A549 (cell line): ENCODE results near the gene MOK. TPM values are rescaled to one million over a fixed set of nuclear protein-coding genes. Genes with fewer than 3 reads are reported as not detected.

Source experiments
- ATAC-seq, 2 experiments: fragments of 200-7000 bp in 1 of 2; fragments of >200 bp in 1 of 2; cut with Nextera tagmentation in 1 of 2; cut with Tn5 transposase in 1 of 2; 3 replicates each; pipeline versions ENCODE4 v1.8.0 to v1.9.1; 2018 to 2020; ENCODE audit warnings: mild to moderate bottlenecking in 1 of 2, moderate library complexity in 1 of 2
- CTCF ChIA-PET: fragments of 300-600 bp; sonication (Branson Sonifier 250); formaldehyde crosslinking; extraction: SDS; loops from one replicate; lab custom pipeline; 2021; ENCODE audit warnings: antibody characterized with exemption, inconsistent platforms; lab: Yijun Ruan, JAX
- POLR2A ChIA-PET: fragments of 350-600 bp; formaldehyde crosslinking; extraction: SDS; loops from one replicate; lab custom pipeline; 2021; ENCODE audit warnings: antibody characterized with exemption, inconsistent platforms; lab: Yijun Ruan, JAX
- DNase-seq, 2 experiments: peaks; one replicate each; pipeline versions ENCODE4 v3.0.0 to v3.0.0-alpha.2; 2011 to 2016; ENCODE audit warnings: low read depth in 1 of 2, low spot score in 1 of 2
- FAIRE-seq: peaks from 2 replicates; lab custom pipeline; 2011; peaks lifted over from hg19 to GRCh38; lab: Jason Lieb, UNC
- H3K27ac ChIP-seq, 2 experiments: fragments of >200 bp; sonication (Bioruptor Twin); formaldehyde crosslinking; 3 replicates each; pipeline ENCODE4 v1.5.1; 2016 to 2017
- H3K4me1 ChIP-seq: fragments of >200 bp; sonication (Bioruptor Twin); formaldehyde crosslinking; 3 replicates; pipeline ENCODE4 v1.6.1; 2016
- H3K4me2 ChIP-seq: fragments of >200 bp; sonication (Bioruptor Twin); formaldehyde crosslinking; 3 replicates; pipeline ENCODE4 v1.6.1; 2016
- H3K4me3 ChIP-seq: fragments of >200 bp; sonication (Bioruptor Twin); formaldehyde crosslinking; 3 replicates; pipeline ENCODE4 v1.5.1; 2016
- H3K9me3 ChIP-seq: fragments of >200 bp; sonication (Bioruptor Twin); formaldehyde crosslinking; 3 replicates; pipeline ENCODE4 v1.6.1; 2016
- CBX2 ChIP-seq: fragments of 200-600 bp; sonication (generic); IDR thresholded peaks from 2 replicates; pipeline ENCODE4 v1.6.1; 2016; ENCODE audit warnings: low read depth, mild to moderate bottlenecking, borderline replicate concordance
- CBX8 ChIP-seq: fragments of 200-600 bp; sonication (generic); IDR thresholded peaks from 2 replicates; pipeline ENCODE4 v1.6.1; 2016
- CEBPB ChIP-seq, 2 experiments: fragments of >200 bp in 1 of 2; sonication (Bioruptor Twin) in 1 of 2; formaldehyde crosslinking in 1 of 2; IDR thresholded peaks; 2 replicates each; pipeline ENCODE4 v1.6.1; 2012 to 2016
- CHD4 ChIP-seq: fragments of 200-600 bp; sonication (generic); IDR thresholded peaks from 2 replicates; pipeline ENCODE4 v1.6.1; 2016; ENCODE audit warnings: antibody characterized with exemption, mild to moderate bottlenecking, borderline replicate concordance
- EP300 ChIP-seq, 2 experiments: fragments of >200 bp; sonication (Bioruptor Twin); formaldehyde crosslinking; IDR thresholded peaks; 2 replicates in 1 of 2; 3 replicates in 1 of 2; pipeline ENCODE4 v1.6.1; 2016 to 2017
- FOSB ChIP-seq: fragments of 250-450 bp; sonication (Bioruptor Pico); IDR thresholded peaks from 2 replicates; pipeline ENCODE4 v1.5.0; 2020; ENCODE audit warnings: mild to moderate bottlenecking, moderate library complexity
- FOSL2 ChIP-seq, 2 experiments: fragments of 450-650 bp in 1 of 2; fragments of >200 bp in 1 of 2; sonication (Bioruptor Twin) in 1 of 2; formaldehyde crosslinking; IDR thresholded peaks; 2 replicates each; pipeline versions ENCODE4 v1.5.0 to v1.6.1; 2016 to 2020; ENCODE audit warnings: mild to moderate bottlenecking in 1 of 2, moderate library complexity in 1 of 2
- HDAC2 ChIP-seq: fragments of 200-600 bp; sonication (generic); IDR thresholded peaks from 2 replicates; pipeline ENCODE4 v1.6.1; 2016
- HOXB13 ChIP-seq: fragments of 250-450 bp; sonication (Bioruptor Pico); IDR thresholded peaks from 2 replicates; pipeline ENCODE4 v1.5.0; 2020; ENCODE audit warnings: low read depth, mild to moderate bottlenecking, moderate library complexity
- KDM1A ChIP-seq: fragments of 200-600 bp; sonication (generic); IDR thresholded peaks from 2 replicates; pipeline ENCODE4 v1.6.1; 2016; ENCODE audit warnings: low read depth, mild to moderate bottlenecking
- MAZ ChIP-seq: fragments of 150-350 bp; IDR thresholded peaks from 2 replicates; pipeline ENCODE4 v1.6.1; 2014; ENCODE audit warnings: antibody characterized with exemption, low read depth, low read length, borderline replicate concordance
- NFE2L2 ChIP-seq: fragments of 150-350 bp; conservative IDR thresholded peaks from 2 replicates; pipeline ENCODE4 v1.6.1; 2014; ENCODE audit warnings: low read length
- NR3C1 ChIP-seq: fragments of >200 bp; sonication (Bioruptor Twin); formaldehyde crosslinking; IDR thresholded peaks from 3 replicates; pipeline ENCODE4 v1.6.1; 2017
- PHF8 ChIP-seq: fragments of 200-600 bp; sonication (generic); IDR thresholded peaks from 2 replicates; pipeline ENCODE4 v1.6.1; 2016; ENCODE audit warnings: low read depth, mild to moderate bottlenecking, antibody characterized with exemption, moderate library complexity, borderline replicate concordance
- POLR2A ChIP-seq: IDR thresholded peaks from 2 replicates; pipeline ENCODE4 v1.6.1; 2012; ENCODE audit warnings: mild to moderate bottlenecking, low read length
- RAD21 ChIP-seq, 2 experiments: fragments of >200 bp in 1 of 2; sonication (Bioruptor Twin) in 1 of 2; formaldehyde crosslinking in 1 of 2; IDR thresholded peaks in 1 of 2; conservative IDR thresholded peaks in 1 of 2; 2 replicates in 1 of 2; 3 replicates in 1 of 2; pipeline ENCODE4 v1.6.1; 2012 to 2018; ENCODE audit warnings: inconsistent platforms in 1 of 2
- RARB ChIP-seq: fragments of 250-450 bp; sonication (Bioruptor Pico); IDR thresholded peaks from 2 replicates; pipeline ENCODE4 v1.8.0; 2021; ENCODE audit warnings: mild to moderate bottlenecking, moderate library complexity
- TP53 ChIP-seq: fragments of 250-450 bp; sonication (Bioruptor Pico); IDR thresholded peaks from 2 replicates; pipeline ENCODE4 v1.5.0; 2021; ENCODE audit warnings: mild to moderate bottlenecking, moderate library complexity
- ZC3H11A ChIP-seq: fragments of 450-650 bp; IDR thresholded peaks from 2 replicates; pipeline ENCODE4 v1.6.1; 2014; ENCODE audit warnings: antibody characterized with exemption, mild to moderate bottlenecking
- ZSCAN20 ChIP-seq: fragments of 250-450 bp; sonication (Bioruptor Pico); IDR thresholded peaks from 2 replicates; pipeline ENCODE4 v1.8.0; 2022; ENCODE audit warnings: mild to moderate bottlenecking, moderate library complexity
- WGBS: methylation state at CpG from one replicate; pipeline ENCODE4 v1.1.6; 2017; ENCODE audit errors: missing lambda C conversion rate; 5-methylcytosine and 5-hydroxymethylcytosine counted together
- polyA plus RNA-seq, 4 experiments: library from polyadenylated mRNA; depleted of rRNA in 3 of 4; stranded (reverse); fragments of >200 nt; fragmentation: RNase III in 1 of 4; extraction: RNeasy Plus Mini Kit Qiagen cat#74134 plus additional on column Dnase treatment in 1 of 4; gene quantifications; 2 replicates in 3 of 4; 3 replicates in 1 of 4; pipeline ENCODE4 v1.2.3, GENCODE V29; 2011 to 2017
- TF ChIP-seq, protein P1 (sequence below): fragments of 150-350 bp; IDR thresholded peaks from 2 replicates; pipeline ENCODE4 v1.6.1; 2014; ENCODE audit warnings: low read depth, mild to moderate bottlenecking, low read length
- TF ChIP-seq, protein P2 (sequence below): fragments of 200-600 bp; sonication (generic); IDR thresholded peaks from 2 replicates; pipeline ENCODE4 v1.6.1; 2016; ENCODE audit warnings: antibody characterized with exemption, mild to moderate bottlenecking, moderate library complexity
- TF ChIP-seq, protein P3 (sequence below): fragments of >200 bp; sonication (Bioruptor Twin); formaldehyde crosslinking; IDR thresholded peaks from 2 replicates; pipeline ENCODE4 v1.6.1; 2016
- TF ChIP-seq, protein P4 (sequence below): IDR thresholded peaks from 2 replicates; pipeline ENCODE4 v1.6.1; 2012

Gene MOK
- polyA plus RNA-seq, 2 of the 4 experiments (the other 2 are of a cell fraction) = 12.6 to 18.5 TPM

DNA sequence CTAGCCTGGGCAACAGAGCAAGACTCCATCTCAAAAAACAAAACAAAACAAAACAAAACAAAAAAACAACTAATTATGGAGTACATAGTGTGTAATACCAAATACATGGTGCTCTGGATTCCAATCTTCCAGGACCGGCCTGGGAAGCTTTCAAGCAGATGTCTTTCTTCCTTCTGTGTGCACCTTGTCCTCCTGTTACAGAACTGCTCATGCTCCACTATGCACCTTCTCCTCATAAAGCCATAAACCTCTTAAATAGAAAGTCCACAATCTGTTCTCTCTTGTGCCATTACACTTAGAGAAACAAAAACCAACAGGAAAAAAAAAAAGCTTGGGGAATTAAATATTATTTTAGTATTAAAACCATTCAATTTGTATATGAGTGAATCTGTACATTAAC, 12.5 kb downstream of the MOK start:
- Histone ChIP-seq H3K4me1 (peaks cover 25% of the 10 kb centered on the region), H3K27ac (peak overlapping the region in 1 of 2 experiments; percentile 34; a peak in 1 of 6 replicates), H3K4me2 (no peak overlapping the region), H3K4me3 (no peak overlapping the region), H3K9me3 (no peaks in the 10 kb centered on the region)
- CTCF ChIA-PET = interaction anchor here (0.6 to 1.1 kb wide), 5 partner anchors 9 to 43 kb away, joined by 3 to 5 read pairs (median 3); no protein-coding TSS in a partner anchor
- no peak for TF ChIP-seq CBX2
- TF ChIP-seq NR3C1 = no peak
- TF ChIP-seq CBX8 = no peak
- no peak for TF ChIP-seq NFE2L2
- TF ChIP-seq, protein P1, sequence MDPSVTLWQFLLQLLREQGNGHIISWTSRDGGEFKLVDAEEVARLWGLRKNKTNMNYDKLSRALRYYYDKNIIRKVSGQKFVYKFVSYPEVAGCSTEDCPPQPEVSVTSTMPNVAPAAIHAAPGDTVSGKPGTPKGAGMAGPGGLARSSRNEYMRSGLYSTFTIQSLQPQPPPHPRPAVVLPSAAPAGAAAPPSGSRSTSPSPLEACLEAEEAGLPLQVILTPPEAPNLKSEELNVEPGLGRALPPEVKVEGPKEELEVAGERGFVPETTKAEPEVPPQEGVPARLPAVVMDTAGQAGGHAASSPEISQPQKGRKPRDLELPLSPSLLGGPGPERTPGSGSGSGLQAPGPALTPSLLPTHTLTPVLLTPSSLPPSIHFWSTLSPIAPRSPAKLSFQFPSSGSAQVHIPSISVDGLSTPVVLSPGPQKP = no peak
- no peak for TF ChIP-seq ZSCAN20 (CRISPR knock-in tag)
- no peak for TF ChIP-seq EP300 (IDR thresholded peaks at IDR 0.05)
- no peak for TF ChIP-seq RAD21 (conservative IDR thresholded peaks at IDR 0.05 in 1 of 2, IDR thresholded peaks at IDR 0.05 in 1 of 2)
- TF ChIP-seq, protein P2, sequence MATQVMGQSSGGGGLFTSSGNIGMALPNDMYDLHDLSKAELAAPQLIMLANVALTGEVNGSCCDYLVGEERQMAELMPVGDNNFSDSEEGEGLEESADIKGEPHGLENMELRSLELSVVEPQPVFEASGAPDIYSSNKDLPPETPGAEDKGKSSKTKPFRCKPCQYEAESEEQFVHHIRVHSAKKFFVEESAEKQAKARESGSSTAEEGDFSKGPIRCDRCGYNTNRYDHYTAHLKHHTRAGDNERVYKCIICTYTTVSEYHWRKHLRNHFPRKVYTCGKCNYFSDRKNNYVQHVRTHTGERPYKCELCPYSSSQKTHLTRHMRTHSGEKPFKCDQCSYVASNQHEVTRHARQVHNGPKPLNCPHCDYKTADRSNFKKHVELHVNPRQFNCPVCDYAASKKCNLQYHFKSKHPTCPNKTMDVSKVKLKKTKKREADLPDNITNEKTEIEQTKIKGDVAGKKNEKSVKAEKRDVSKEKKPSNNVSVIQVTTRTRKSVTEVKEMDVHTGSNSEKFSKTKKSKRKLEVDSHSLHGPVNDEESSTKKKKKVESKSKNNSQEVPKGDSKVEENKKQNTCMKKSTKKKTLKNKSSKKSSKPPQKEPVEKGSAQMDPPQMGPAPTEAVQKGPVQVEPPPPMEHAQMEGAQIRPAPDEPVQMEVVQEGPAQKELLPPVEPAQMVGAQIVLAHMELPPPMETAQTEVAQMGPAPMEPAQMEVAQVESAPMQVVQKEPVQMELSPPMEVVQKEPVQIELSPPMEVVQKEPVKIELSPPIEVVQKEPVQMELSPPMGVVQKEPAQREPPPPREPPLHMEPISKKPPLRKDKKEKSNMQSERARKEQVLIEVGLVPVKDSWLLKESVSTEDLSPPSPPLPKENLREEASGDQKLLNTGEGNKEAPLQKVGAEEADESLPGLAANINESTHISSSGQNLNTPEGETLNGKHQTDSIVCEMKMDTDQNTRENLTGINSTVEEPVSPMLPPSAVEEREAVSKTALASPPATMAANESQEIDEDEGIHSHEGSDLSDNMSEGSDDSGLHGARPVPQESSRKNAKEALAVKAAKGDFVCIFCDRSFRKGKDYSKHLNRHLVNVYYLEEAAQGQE = no peak
- no peak for TF ChIP-seq RARB (CRISPR knock-in tag)
- no peak for TF ChIP-seq CEBPB (IDR thresholded peaks at IDR 0.05)
- no peak for TF ChIP-seq FOSL2 (IDR thresholded peaks at IDR 0.05)
- no peak for TF ChIP-seq FOSL2 (CRISPR knock-in tag; IDR thresholded peaks at IDR 0.05)
- TF ChIP-seq HDAC2 = no peak
- TF ChIP-seq HOXB13 (CRISPR knock-in tag) = no peak
- TF ChIP-seq POLR2A = no peak
- TF ChIP-seq FOSB = no peak
- TF ChIP-seq MAZ = no peak
- ATAC-seq (no peak), DNase-seq (no peak), FAIRE-seq (no peak)
- WGBS = 100% methylated on average over 1 of the region's 1 CpG
- POLR2A ChIA-PET = no interaction called here

DNA sequence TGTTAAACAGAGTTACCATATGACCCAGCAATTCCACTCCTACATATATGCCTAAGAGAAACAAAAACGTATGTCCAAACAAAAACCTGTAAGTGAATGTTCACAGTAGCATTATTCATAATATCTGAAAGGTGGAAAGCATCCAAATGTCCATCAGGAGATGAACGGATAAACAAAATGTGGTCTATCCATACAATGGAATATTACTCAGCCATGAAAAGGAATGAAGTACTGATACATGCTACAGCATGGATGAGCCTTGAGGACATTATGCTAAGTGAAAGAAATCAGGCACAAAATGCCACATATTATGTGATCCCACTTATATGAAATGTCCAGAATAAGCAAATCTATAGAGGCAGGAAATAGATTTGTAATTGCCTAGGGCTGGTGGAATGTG, 16.8 kb downstream of the MOK start:
- H3K4me3 ChIP-seq = no peak overlapping the region
- no peak for FAIRE-seq
- ATAC-seq = no peak
- H3K27ac ChIP-seq = no peak overlapping the region
- CTCF ChIA-PET = interaction anchor here (0.6 kb wide), 1 partner anchor 27 kb away, joined by 3 read pairs; no protein-coding TSS in a partner anchor
- H3K4me2 ChIP-seq = no peak overlapping the region
- H3K9me3 ChIP-seq = no peaks in the 10 kb centered on the region
- DNase-seq = no peak
- peaks cover 10% of the 10 kb centered on the region; the same call in 1 of the 3 replicates for H3K4me1 ChIP-seq
- TF ChIP-seq TP53 (CRISPR knock-in tag) = no peak
- peak; percentile 29; the same call in 1 of the 2 replicates for TF ChIP-seq KDM1A
- POLR2A ChIA-PET = no interaction called here
- WGBS = 79% methylated on average over 2 of the region's 2 CpGs

DNA sequence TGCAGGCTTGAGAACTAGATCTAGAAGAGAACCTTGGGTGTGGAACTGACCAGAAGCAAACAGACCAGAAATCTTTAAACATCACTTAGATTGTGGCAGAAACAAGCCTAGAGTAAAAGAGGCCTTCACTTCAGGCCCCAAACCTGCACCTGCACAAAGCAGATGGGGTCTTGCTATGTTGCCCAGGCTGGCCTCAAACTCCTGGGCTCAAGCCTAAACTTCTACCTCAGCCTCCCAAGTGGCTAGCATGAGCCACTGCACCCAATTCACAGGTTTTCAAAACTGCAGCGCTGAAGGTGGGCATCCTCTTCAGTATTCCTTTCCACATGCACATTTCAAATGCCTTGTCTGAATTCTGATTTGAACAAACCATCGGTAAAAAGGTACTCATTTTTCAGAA, 19.9 kb downstream of the MOK start:
- Histone ChIP-seq H3K9me3 (no peaks in the 10 kb centered on the region), H3K4me1 (peaks cover 32% of the 10 kb centered on the region), H3K4me3 (no peak overlapping the region), H3K4me2 (no peak overlapping the region), H3K27ac (peak overlapping the region; percentile 10 to 74; a peak in 1 of 6 replicates)
- ATAC-seq = peak in 1 of 2 experiments; percentile 37; a peak in 1 of 6 replicates
- ChIA-PET CTCF (interaction anchor here (0.6 to 1.5 kb wide), 4 partner anchors 20 to 164 kb away, joined by 3 to 7 read pairs (median 3); no protein-coding TSS in a partner anchor), POLR2A (no interaction called here)
- DNase-seq = no peak
- 84% methylated on average over 2 of the region's 2 CpGs for WGBS
- FAIRE-seq = no peak
- TF ChIP-seq MAZ (no peak), PHF8 (no peak), ZC3H11A (no peak), CHD4 (no peak)
- TF ChIP-seq, protein P3, sequence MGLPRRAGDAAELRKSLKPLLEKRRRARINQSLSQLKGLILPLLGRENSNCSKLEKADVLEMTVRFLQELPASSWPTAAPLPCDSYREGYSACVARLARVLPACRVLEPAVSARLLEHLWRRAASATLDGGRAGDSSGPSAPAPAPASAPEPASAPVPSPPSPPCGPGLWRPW = no peak
- TF ChIP-seq, protein P4, sequence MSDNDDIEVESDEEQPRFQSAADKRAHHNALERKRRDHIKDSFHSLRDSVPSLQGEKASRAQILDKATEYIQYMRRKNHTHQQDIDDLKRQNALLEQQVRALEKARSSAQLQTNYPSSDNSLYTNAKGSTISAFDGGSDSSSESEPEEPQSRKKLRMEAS = no peak
- TF ChIP-seq, all 56 proteins: peak for 0
